ENCODE measurements around the gene ABAT.

Gene ABAT

DNA sequence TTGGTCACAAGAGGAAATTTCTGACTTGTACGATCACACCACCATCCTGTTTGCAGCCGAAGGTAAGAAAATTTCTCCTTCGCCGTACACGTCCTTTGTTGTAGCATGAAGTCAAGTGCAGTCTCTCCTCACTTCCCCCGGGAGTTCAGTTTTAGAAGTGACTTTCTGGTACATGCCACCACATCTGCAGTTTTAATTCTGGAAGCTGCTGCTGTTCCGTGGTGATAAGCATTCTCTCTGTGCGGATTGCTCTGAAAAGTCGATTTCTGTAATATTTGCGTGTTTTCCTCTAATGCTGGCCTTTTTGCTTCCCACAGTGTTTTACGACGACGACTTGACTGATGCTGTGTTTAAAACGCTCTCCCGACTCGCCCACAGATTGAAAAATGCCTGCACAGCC, 32.3 kb upstream of the ABAT start:
- no peak overlapping the region for H3K27ac ChIP-seq
- TF ChIP-seq, protein P1, sequence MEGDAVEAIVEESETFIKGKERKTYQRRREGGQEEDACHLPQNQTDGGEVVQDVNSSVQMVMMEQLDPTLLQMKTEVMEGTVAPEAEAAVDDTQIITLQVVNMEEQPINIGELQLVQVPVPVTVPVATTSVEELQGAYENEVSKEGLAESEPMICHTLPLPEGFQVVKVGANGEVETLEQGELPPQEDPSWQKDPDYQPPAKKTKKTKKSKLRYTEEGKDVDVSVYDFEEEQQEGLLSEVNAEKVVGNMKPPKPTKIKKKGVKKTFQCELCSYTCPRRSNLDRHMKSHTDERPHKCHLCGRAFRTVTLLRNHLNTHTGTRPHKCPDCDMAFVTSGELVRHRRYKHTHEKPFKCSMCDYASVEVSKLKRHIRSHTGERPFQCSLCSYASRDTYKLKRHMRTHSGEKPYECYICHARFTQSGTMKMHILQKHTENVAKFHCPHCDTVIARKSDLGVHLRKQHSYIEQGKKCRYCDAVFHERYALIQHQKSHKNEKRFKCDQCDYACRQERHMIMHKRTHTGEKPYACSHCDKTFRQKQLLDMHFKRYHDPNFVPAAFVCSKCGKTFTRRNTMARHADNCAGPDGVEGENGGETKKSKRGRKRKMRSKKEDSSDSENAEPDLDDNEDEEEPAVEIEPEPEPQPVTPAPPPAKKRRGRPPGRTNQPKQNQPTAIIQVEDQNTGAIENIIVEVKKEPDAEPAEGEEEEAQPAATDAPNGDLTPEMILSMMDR (conservative IDR thresholded peaks at IDR 0.05; ENCODE audit: low read depth), result no peak
- CTCF ChIA-PET, result interaction anchor here (0.7 kb wide), 1 partner anchor 149 kb away, joined by 4 read pairs; no protein-coding TSS in a partner anchor
- no peak for DNase-seq (ENCODE audit: low spot score)
- POLR2A ChIA-PET (ENCODE audit: low non-redundant PET), result no interaction called here

DNA sequence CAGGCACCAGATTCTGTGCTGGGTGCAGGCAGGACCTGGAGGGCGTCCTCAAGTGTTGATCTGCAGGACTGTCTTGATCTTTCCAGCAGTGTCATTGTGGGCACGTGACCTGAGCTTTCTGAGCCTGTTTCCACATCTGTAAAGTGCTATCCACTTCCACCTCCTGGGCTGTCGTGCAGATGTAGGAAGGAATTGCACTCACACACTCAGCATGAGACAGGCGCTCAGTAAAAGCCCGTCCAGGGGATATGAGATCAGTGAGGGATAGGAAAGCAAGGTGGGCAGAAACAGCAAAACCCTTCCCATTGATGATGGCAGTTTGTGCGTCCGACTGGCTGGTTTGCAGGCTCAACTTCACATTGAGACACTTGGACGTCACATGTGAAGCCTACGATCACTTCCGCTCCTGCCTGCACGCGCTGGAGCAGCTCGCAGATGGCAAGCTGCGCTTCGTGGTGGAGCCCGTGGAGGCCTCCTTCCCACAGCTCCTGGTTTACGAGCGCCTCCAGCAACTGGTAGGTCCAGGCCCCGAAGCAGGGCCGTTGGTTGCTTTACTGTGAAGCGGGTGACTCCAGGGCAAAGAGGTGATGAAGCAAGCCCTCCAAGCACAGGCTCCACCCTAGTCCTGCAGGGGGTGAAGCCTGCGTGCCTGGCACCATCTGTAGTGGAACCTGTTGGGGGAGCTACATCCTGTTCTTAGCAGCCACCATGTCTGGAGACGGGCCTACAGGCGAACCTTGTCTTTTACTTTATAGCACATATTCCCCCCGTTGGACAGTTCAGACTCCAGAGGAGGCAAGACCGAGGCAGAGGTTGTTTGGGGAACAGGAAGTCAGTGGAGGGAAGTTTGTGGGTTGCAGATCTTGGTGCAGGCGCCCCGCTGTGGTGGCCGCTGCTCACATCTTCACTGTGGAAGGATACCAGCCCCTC, 29.9 kb upstream of the ABAT start:
- no peak for DNase-seq (ENCODE audit: low spot score)
- 0 out of 2 replicates have a peak overlapping the region, but pooled peaks have one; percentile 3 for H3K27ac ChIP-seq
- ChIA-PET POLR2A (ENCODE audit: low non-redundant PET) (no interaction called here), CTCF (no interaction called here)
- TF ChIP-seq, protein P1 (conservative IDR thresholded peaks at IDR 0.05; ENCODE audit: low read depth), result no peak

DNA sequence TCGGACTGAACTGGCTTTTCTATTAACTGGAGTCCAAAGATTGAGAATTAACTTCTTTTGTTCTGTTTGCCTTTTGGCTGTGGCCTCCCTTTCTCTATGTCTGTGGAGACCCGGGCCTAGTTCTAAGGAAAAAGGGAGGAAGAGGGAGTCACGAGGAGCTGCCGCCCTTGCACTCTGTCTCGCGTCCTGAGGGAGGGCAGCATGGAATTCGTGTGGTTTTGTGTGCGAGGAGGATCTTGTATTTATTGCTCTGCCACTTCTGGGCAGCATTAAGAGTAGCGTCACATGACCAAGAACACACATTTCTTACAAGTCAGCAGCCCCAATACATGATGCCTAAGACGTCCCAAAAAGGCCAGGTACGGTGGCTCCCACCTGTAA, 29.3 kb upstream of the ABAT start:
- no peak for DNase-seq (ENCODE audit: low spot score)
- CTCF ChIA-PET, result interaction anchor here (0.5 kb wide), 1 partner anchor 17 kb away, joined by 3 read pairs; no protein-coding TSS in a partner anchor
- POLR2A ChIA-PET (ENCODE audit: low non-redundant PET), result no interaction called here
- TF ChIP-seq, protein P1 (conservative IDR thresholded peaks at IDR 0.05; ENCODE audit: low read depth), result no peak
- 0 out of 2 replicates have a peak overlapping the region, but pooled peaks have one; percentile 3 for H3K27ac ChIP-seq

DNA sequence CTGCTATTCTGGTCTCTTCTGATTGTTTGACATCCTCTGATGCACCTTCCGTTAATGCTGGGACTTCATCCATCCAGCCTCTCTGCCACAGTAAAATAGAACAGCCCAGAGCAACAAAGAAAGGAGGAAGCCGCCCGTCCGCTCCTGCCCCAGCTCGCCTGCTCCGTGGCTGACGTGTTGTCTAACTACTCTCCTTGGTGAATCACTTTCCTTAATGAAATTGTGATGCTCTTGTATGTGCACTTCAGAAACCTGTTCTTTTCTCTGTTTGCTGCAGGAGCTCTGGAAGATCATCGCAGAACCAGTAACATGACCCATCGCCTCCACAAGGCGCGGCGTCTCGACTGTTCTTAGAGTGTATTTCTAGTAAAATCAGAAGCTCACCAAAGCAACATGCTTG, 28.6 kb upstream of the ABAT start:
- TF ChIP-seq, protein P1 (conservative IDR thresholded peaks at IDR 0.05; ENCODE audit: low read depth), result no peak
- CTCF ChIA-PET, result interaction anchor here (0.5 kb wide), 1 partner anchor 18 kb away, joined by 3 read pairs; no protein-coding TSS in a partner anchor
- POLR2A ChIA-PET (ENCODE audit: low non-redundant PET), result no interaction called here
- peak; percentile 55 for DNase-seq (ENCODE audit: low spot score)
- 0 out of 2 replicates have a peak overlapping the region, but pooled peaks have one; percentile 3 for H3K27ac ChIP-seq

DNA sequence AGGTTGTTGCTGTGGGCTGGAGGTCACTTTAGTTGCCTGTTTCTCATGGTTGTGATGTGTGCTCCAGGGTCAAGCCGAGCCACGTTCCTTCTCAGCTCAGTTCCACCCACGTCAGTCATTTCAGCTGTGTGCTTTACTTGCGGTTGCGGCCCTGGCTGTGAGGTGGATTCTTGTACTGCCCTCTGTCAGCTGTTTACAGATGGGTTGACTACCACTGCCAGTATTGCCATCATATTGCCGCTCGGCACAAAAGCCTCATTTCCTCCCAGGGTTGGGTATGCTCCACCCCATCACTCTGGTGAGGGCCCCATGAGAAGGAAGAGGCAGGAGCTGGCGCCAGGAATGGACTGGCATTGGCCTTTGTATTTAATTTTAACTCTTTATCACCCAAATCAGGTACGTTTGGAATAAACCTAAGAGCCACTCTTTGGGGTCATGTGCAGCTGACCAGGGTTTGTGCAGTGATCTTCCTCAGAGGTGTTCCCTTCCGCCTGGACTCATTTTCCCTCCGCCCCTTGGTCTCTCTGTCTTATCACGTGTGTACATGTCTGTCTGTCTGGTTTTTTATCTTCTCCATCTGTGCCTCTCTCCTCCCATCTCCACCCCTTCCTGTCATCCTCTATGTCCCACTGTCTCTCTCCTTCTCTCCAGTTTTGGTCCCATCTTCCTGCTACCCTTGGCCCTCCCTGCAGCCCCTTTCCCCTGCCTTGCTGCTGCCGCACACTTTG, 27.9 kb upstream of the ABAT start:
- TF ChIP-seq, protein P1 (conservative IDR thresholded peaks at IDR 0.05; ENCODE audit: low read depth), result no peak
- ChIA-PET CTCF (no interaction called here), POLR2A (ENCODE audit: low non-redundant PET) (no interaction called here)

DNA sequence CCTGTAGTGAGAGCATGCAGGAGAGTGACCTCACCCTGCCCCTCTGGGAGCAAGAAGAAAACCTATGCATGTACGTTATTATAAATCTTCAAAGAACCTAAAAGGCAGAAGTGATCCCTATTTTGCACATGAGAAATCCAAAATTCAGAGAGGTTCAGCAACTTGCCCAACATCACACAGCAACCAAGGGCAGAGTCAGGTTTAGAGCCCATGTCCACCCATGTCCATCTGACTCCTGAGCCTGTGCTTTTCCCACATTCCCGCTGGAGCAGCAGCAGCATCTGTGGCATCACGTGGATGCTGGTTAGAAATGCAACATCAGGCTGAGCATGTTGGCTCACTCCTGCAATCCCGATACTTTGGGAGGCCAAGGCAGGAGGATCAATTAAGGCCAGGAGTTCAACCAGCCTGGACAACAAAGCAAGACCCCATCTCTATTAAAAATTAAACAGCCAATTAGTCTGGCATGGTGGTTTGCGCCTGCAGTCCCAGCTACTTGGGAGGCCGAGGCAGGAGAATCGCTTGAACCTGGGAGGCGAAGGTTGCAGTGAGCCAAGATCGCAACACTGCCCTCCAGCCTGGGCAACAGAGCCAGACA, 26.6 kb upstream of the ABAT start:
- TF ChIP-seq, protein P1 (conservative IDR thresholded peaks at IDR 0.05; ENCODE audit: low read depth), result no peak
- CTCF ChIA-PET, result interaction anchor here (0.6 kb wide), 1 partner anchor 25 kb away, joined by 3 read pairs; no protein-coding TSS in a partner anchor
- no peak for DNase-seq (ENCODE audit: low spot score)
- no peak overlapping the region for H3K27ac ChIP-seq
- POLR2A ChIA-PET (ENCODE audit: low non-redundant PET), result no interaction called here

More for the DNA sequence above, 27.9 kb upstream of the ABAT start:
- no peak for DNase-seq (ENCODE audit: low spot score)
- peak overlapping the region; percentile 7; the same call in 1 of the 2 replicates for H3K27ac ChIP-seq
